SK-N-SH (cell line): ENCODE data around the gene MIDN. TPM values are rescaled to one million over a fixed set of nuclear protein-coding genes. Genes with fewer than 3 reads are reported as not detected.

ENCODE experiments used
- CTCF ChIA-PET: fragments of 300-600, 350-600 bp; formaldehyde crosslinking; extraction: SDS; loops from one replicate; lab custom pipeline; 2021; lab: Yijun Ruan, JAX
- POLR2A ChIA-PET: fragments of 350-600 bp; sonication (Branson Sonifier 250); formaldehyde crosslinking; extraction: SDS; loops from one replicate; lab custom pipeline; 2020; ENCODE audit warnings: antibody characterized with exemption, inconsistent platforms; lab: Yijun Ruan, JAX
- DNase-seq: peaks from one replicate; pipeline ENCODE4 v3.0.0; 2012
- H2AFZ ChIP-seq: fragments of 200-600 bp; sonication (generic); 2 replicates; pipeline ENCODE4 v1.8.1; 2016; ENCODE audit warnings: antibody characterized with exemption, mild to moderate bottlenecking, low read depth
- H3F3A ChIP-seq: fragments of 200-600 bp; sonication (generic); replicated peaks from 2 replicates; pipeline ENCODE3; 2016; ENCODE audit warnings: antibody characterized with exemption, mild to moderate bottlenecking; ENCODE audit not compliant: insufficient read depth
- H3K27ac ChIP-seq, 2 experiments: fragments of 200-500 bp in 1 of 2; fragments of 200-600 bp in 1 of 2; sonication (Bioruptor generic) in 1 of 2; sonication (generic), shearing (Covaris generic) in 1 of 2; 2 replicates each; pipeline versions ENCODE4 v1.5.1 to v1.6.1; 2014 to 2016; ENCODE audit warnings: low read depth in 2 of 2, inconsistent platforms in 1 of 2, low read length in 1 of 2, mild to moderate bottlenecking in 1 of 2, mixed read lengths in 1 of 2
- H3K27me3 ChIP-seq: fragments of 200-600 bp; sonication (generic), shearing (Covaris generic); 2 replicates; pipeline ENCODE4 v1.6.1; 2016; ENCODE audit warnings: mixed run types; ENCODE audit not compliant: insufficient read depth
- H3K36me3 ChIP-seq, 2 experiments: fragments of 200-500 bp in 1 of 2; fragments of 200-600 bp in 1 of 2; sonication (Bioruptor generic) in 1 of 2; sonication (generic) in 1 of 2; replicated peaks in 1 of 2; 2 replicates each; pipeline versions ENCODE3 to v1.5.1; 2014 to 2016; ENCODE audit warnings: low read length in 1 of 2, mild to moderate bottlenecking in 1 of 2; ENCODE audit not compliant: insufficient read depth in 2 of 2, control insufficient read depth in 1 of 2
- H3K4me1 ChIP-seq, 2 experiments: fragments of 200-500 bp in 1 of 2; fragments of 200-600 bp in 1 of 2; sonication (Bioruptor generic) in 1 of 2; sonication (generic), shearing (Covaris generic) in 1 of 2; 2 replicates each; pipeline versions ENCODE4 v1.5.1 to v1.6.1; 2014 to 2016; ENCODE audit warnings: low read depth in 1 of 2, low read length in 1 of 2, mixed run types in 1 of 2; ENCODE audit not compliant: insufficient read depth in 2 of 2, control insufficient read depth in 1 of 2
- H3K4me2 ChIP-seq: fragments of 200-600 bp; sonication (generic), shearing (Covaris generic); 2 replicates; pipeline ENCODE4 v1.6.1; 2017; ENCODE audit warnings: mixed run types
- H3K4me3 ChIP-seq, 2 experiments: fragments of 200-500 bp in 1 of 2; fragments of 200-600 bp in 1 of 2; sonication (Bioruptor generic) in 1 of 2; sonication (generic), shearing (Covaris generic) in 1 of 2; 2 replicates each; pipeline versions ENCODE4 v1.5.1 to v1.8.1; 2014 to 2016; ENCODE audit warnings: low read depth in 2 of 2, inconsistent platforms in 1 of 2, low read length in 1 of 2, mild to moderate bottlenecking in 1 of 2, mixed read lengths in 1 of 2, moderate library complexity in 1 of 2
- H3K79me2 ChIP-seq: fragments of 200-600 bp; sonication (generic); 2 replicates; pipeline ENCODE4 v1.8.1; 2017; ENCODE audit warnings: mild to moderate bottlenecking; ENCODE audit not compliant: insufficient read depth
- H3K9ac ChIP-seq: fragments of 200-600 bp; sonication (generic); 2 replicates; pipeline ENCODE4 v1.6.1; 2017; ENCODE audit warnings: mixed run types
- H3K9me2 ChIP-seq: fragments of 200-600 bp; sonication (generic); 2 replicates; pipeline ENCODE4 v1.6.1; 2017; ENCODE audit warnings: mixed run types
- H3K9me3 ChIP-seq: fragments of 200-600 bp; sonication (generic); 2 replicates; pipeline ENCODE4 v1.6.1; 2017; ENCODE audit warnings: mixed run types, mild to moderate bottlenecking, moderate library complexity
- H4K20me1 ChIP-seq: fragments of 200-600 bp; sonication (generic); 2 replicates; pipeline ENCODE4 v1.6.1; 2017; ENCODE audit warnings: mild to moderate bottlenecking, mixed run types; ENCODE audit not compliant: insufficient read depth
- CHD2 ChIP-seq: fragments of 150-350 bp; IDR thresholded peaks from 2 replicates; pipeline ENCODE4 v1.6.1; 2018; ENCODE audit warnings: low read length; ENCODE audit not compliant: partially characterized antibody
- ELF1 ChIP-seq: IDR thresholded peaks from 2 replicates; pipeline ENCODE4 v1.4.0; 2012
- EZH2phosphoT487 ChIP-seq: fragments of 200-600 bp; sonication (generic); IDR thresholded peaks from 2 replicates; pipeline ENCODE4 v1.6.1; 2017; ENCODE audit warnings: low read depth, mixed run types, mild to moderate bottlenecking, antibody characterized with exemption, moderate library complexity, borderline replicate concordance
- FOXJ3 ChIP-seq: sonication (generic); formaldehyde crosslinking; IDR thresholded peaks from 2 replicates; pipeline ENCODE4 v1.5.1; 2020; ENCODE audit warnings: mild to moderate bottlenecking, missing genetic modification reagents
- FOXM1 ChIP-seq: IDR thresholded peaks from 2 replicates; pipeline ENCODE4 v1.4.0; 2012; ENCODE audit warnings: low read depth, mild to moderate bottlenecking
- GABPA ChIP-seq: IDR thresholded peaks from 2 replicates; pipeline ENCODE4 v1.4.0; 2012; ENCODE audit warnings: low read depth, mild to moderate bottlenecking
- NFIC ChIP-seq: IDR thresholded peaks from 2 replicates; pipeline ENCODE4 v1.4.0; 2012; ENCODE audit warnings: borderline replicate concordance
- NRF1 ChIP-seq: IDR thresholded peaks from 2 replicates; pipeline ENCODE4 v1.6.1; 2012; ENCODE audit warnings: low read depth, mild to moderate bottlenecking, low read length
- POLR2AphosphoS5 ChIP-seq: IDR thresholded peaks from 2 replicates; pipeline ENCODE4 v1.6.1; 2012; ENCODE audit warnings: low read depth, low read length
- RCOR1 ChIP-seq: fragments of 150-350 bp; IDR thresholded peaks from 2 replicates; pipeline ENCODE4 v1.6.1; 2017; ENCODE audit warnings: antibody characterized with exemption, low read length
- SIN3A ChIP-seq: IDR thresholded peaks from 2 replicates; pipeline ENCODE4 v1.6.1; 2012; ENCODE audit warnings: low read depth, mild to moderate bottlenecking, low read length, moderate library complexity, borderline replicate concordance
- TAF1 ChIP-seq: IDR thresholded peaks from 2 replicates; pipeline ENCODE4 v1.6.1; 2012; ENCODE audit warnings: low read depth, mild to moderate bottlenecking, low read length, moderate library complexity, borderline replicate concordance
- TEAD4 ChIP-seq: IDR thresholded peaks from 2 replicates; pipeline ENCODE4 v1.4.0; 2012; ENCODE audit warnings: mild to moderate bottlenecking, borderline replicate concordance; ENCODE audit not compliant: insufficient read depth
- WGBS: methylation state at CpG from one replicate; pipeline ENCODE4 v1.1.6; 2017; ENCODE audit warnings: low lambda C conversion rate; 5-methylcytosine and 5-hydroxymethylcytosine counted together
- polyA plus RNA-seq, 3 experiments: library from polyadenylated mRNA; depleted of rRNA; stranded (reverse); fragments of >200 nt; gene quantifications; 2 replicates each; pipeline ENCODE4 v1.2.3, GENCODE V29; 2012
- TF ChIP-seq, protein P1 (sequence below): fragments of 150-350 bp; IDR thresholded peaks from 2 replicates; pipeline ENCODE4 v1.6.1; 2017; ENCODE audit warnings: antibody characterized with exemption, low read length, low read depth, borderline replicate concordance
- TF ChIP-seq, protein P2 (sequence below): IDR thresholded peaks from 2 replicates; pipeline ENCODE4 v1.4.0; 2012; ENCODE audit warnings: low read depth, borderline replicate concordance
- TF ChIP-seq, protein P3 (sequence below): IDR thresholded peaks from 2 replicates; pipeline ENCODE4; 2012

Gene MIDN
- polyA plus RNA-seq, 1 of the 3 experiments (the other 2 are of a cell fraction) = 13.9 TPM

DNA sequence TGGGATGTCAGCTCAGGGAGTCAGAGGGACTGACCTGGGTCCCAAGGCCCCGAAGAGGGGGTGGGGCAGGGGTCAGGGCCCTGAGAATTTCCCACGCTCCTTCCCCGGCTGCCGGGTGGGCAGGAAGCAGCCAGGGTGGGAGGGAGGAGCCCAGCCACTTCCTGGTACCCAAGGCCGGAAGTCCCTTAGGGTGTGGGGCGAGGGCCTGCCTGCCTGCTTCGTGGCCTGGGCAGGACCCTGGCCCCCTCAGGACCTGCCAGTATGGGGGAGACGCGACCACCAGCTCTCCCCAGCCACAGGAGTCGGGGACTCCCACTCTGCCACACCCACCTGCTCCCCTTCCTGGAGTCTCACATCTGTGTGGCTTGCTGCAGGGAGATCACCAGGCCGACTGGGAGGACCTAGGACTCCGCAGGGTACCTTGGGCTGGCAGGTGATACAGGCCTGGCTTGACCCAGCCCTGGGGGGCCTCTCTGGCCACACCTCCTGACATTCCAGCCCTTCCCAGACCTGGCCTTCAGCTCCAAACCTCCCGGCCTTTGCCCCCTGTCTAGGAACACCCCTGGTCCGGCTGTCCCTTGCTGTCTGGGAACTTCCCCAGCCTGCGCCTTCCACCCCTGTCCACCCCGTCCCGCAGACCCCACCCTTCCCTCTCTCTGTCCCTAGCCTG lies 11.0 kb downstream of the MIDN start (continued):
- TF ChIP-seq RCOR1 (no peak), TAF1 (no peak), GABPA (peak; percentile 52), NRF1 (no peak), POLR2AphosphoS5 (peak; percentile 73), CHD2 (no peak), FOXJ3 (CRISPR knock-in tag) (no peak), NFIC (no peak), SIN3A (peak; percentile 86; the same call in 1 of the 2 replicates), FOXM1 (no peak)
- TF ChIP-seq, protein P1, sequence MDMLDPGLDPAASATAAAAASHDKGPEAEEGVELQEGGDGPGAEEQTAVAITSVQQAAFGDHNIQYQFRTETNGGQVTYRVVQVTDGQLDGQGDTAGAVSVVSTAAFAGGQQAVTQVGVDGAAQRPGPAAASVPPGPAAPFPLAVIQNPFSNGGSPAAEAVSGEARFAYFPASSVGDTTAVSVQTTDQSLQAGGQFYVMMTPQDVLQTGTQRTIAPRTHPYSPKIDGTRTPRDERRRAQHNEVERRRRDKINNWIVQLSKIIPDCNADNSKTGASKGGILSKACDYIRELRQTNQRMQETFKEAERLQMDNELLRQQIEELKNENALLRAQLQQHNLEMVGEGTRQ = no peak

DNA sequence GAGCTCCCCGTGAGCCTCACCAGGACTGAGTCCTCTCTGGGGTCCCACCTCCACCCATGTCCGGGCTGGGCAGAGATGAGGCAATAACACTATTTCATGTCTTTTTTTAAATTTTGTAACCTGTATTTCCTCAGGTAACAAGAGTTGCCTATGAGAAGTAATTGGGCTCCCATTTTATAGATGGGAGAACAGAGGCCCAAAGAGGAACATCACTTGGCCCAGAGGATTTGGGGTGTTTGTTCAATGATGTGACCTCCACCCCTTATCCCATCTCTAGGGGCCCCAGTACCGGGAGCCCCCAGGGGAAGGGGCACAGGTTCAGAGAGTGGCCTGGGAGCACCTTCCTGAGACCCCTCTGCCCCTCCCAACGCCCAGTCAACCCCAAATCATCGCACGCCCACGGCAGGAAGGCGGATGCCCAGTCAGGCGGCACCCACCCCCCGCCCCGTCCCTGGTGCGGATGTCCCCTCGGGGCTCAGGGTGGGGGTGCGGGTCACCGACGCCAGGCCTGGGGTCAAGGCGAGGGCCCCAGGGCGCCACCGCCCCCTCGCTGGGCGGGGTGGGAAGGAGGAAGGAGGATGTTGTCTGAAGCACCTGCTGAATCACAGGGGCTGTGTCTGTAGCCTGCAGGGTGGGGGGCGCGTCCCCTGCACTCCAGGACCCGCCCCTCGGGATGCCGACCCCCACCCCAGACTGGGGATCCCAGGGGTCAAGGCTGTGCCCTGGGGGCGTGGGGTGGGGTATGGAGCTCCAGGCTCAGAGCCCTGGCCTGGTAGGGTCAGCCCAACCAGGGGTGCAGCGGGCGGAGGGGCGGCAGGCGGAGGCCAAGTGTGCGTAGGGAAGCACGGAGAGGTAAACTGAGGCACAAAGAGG lies 11.7 kb downstream of the MIDN start:
- CTCF ChIA-PET = interaction anchor here (1.1 to 18.6 kb wide), 3 partner anchors 9 to 17 kb away, joined by 3 to 594 read pairs (median 13); partner anchors contain the start of genes ATP5F1D, CIRBP and MIDN
- peak overlapping the region in 1 of 2 experiments; percentile 31; a peak in 1 of 4 replicates for H3K4me3 ChIP-seq

More for the DNA sequence above, 11.7 kb downstream of the MIDN start:
- Histone ChIP-seq H3K9me2 (no peaks in the 10 kb centered on the region), H3K4me1 (peaks cover 46 to 56% of the 10 kb centered on the region in 2 experiments), H4K20me1 (peaks cover 38% of the 10 kb centered on the region), H2AFZ (no peak overlapping the region), H3K27ac (peak overlapping the region; percentile 83 to 90), H3K36me3 (peaks cover 23 to 35% of the 10 kb centered on the region in 2 experiments), H3K9me3 (no peaks in the 10 kb centered on the region), H3K9ac (peak overlapping the region; percentile 51; the same call in 1 of the 2 replicates), H3K79me2 (peaks cover 45% of the 10 kb centered on the region), H3K27me3 (no peaks in the 10 kb centered on the region), H3K4me2 (peak overlapping the region; percentile 66; the same call in 1 of the 2 replicates), H3F3A (peaks cover 55% of the 10 kb centered on the region)
- TF ChIP-seq EZH2phosphoT487 = no peak
- 0 out of 2 replicates have a peak, but pooled peaks have one; percentile 25 for TF ChIP-seq ELF1
- TF ChIP-seq, protein P2, sequence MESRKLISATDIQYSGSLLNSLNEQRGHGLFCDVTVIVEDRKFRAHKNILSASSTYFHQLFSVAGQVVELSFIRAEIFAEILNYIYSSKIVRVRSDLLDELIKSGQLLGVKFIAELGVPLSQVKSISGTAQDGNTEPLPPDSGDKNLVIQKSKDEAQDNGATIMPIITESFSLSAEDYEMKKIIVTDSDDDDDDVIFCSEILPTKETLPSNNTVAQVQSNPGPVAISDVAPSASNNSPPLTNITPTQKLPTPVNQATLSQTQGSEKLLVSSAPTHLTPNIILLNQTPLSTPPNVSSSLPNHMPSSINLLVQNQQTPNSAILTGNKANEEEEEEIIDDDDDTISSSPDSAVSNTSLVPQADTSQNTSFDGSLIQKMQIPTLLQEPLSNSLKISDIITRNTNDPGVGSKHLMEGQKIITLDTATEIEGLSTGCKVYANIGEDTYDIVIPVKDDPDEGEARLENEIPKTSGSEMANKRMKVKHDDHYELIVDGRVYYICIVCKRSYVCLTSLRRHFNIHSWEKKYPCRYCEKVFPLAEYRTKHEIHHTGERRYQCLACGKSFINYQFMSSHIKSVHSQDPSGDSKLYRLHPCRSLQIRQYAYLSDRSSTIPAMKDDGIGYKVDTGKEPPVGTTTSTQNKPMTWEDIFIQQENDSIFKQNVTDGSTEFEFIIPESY = no peak
- no peak for TF ChIP-seq TAF1
- TF ChIP-seq, protein P3, sequence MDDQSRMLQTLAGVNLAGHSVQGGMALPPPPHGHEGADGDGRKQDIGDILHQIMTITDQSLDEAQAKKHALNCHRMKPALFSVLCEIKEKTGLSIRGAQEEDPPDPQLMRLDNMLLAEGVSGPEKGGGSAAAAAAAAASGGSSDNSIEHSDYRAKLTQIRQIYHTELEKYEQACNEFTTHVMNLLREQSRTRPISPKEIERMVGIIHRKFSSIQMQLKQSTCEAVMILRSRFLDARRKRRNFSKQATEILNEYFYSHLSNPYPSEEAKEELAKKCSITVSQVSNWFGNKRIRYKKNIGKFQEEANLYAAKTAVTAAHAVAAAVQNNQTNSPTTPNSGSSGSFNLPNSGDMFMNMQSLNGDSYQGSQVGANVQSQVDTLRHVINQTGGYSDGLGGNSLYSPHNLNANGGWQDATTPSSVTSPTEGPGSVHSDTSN = no peak
- TF ChIP-seq GABPA = no peak
- TF ChIP-seq TEAD4 = 0 out of 2 replicates have a peak, but pooled peaks have one; percentile 3
- POLR2A ChIA-PET = interaction anchor here (0.8 to 4.8 kb wide), 3 partner anchors 9 to 16 kb away, joined by 4 to 34 read pairs (median 9); partner anchors contain the start of gene CIRBP
- no peak for DNase-seq
- 34% methylated on average over 10 of the region's 33 CpGs for WGBS
